Activated B cell treated with CpG ODN at 0.5 μM for 24 hours (primary cell): ENCODE data around the gene STUB1. TPM values are rescaled to one million over a fixed set of nuclear protein-coding genes. Genes with fewer than 3 reads are reported as not detected.
A peak's percentile ranks its signal among the peaks of the same experiment; 100 is the strongest.

Source experiments
- ATAC-seq: fragments of 200-7000 bp; cut with Tn5 transposase; one replicate; pipeline ENCODE4 v1.10.0; 2021; ENCODE audit warnings: low read depth, mild to moderate bottlenecking, moderate library complexity
- CTCF ChIA-PET: fragments of 350-600 bp; sonication (Branson Sonifier 250); formaldehyde crosslinking; loops from one replicate; lab custom pipeline; 2021; ENCODE audit warnings: antibody characterized with exemption; lab: Charles Lee
- POLR2A ChIA-PET: fragments of 350-600 bp; sonication (Branson Sonifier 250); formaldehyde crosslinking; loops from one replicate; lab custom pipeline; 2021; ENCODE audit warnings: antibody characterized with exemption; lab: Charles Lee
- DNase-seq: peaks from one replicate; pipeline ENCODE4 v3.0.0; 2022
- H3K27ac Mint-ChIP-seq: one replicate; pipeline ENCODE4 v1.8.0; 2020; ENCODE audit warnings: mixed read lengths
- H3K27me3 Mint-ChIP-seq: one replicate; pipeline ENCODE4 v1.8.0; 2021; ENCODE audit warnings: mixed read lengths
- H3K36me3 Mint-ChIP-seq: one replicate; pipeline ENCODE4 v1.8.0; 2021; ENCODE audit warnings: low read depth, mixed read lengths
- H3K4me1 Mint-ChIP-seq: one replicate; pipeline ENCODE4 v1.8.0; 2021; ENCODE audit warnings: mixed read lengths
- H3K4me3 Mint-ChIP-seq: one replicate; pipeline ENCODE4 v1.8.0; 2020; ENCODE audit warnings: mild to moderate bottlenecking, mixed read lengths
- H3K9me3 Mint-ChIP-seq: one replicate; pipeline ENCODE4 v1.8.0; 2020; ENCODE audit warnings: mixed read lengths
- CTCF ChIP-seq: fragments of 200-600 bp; IDR thresholded peaks from one replicate; pipeline ENCODE4 v1.8.0; 2022; ENCODE audit warnings: antibody characterized with exemption, mild to moderate bottlenecking
- intact Hi-C: fragments of 100-400 bp; cut with micrococcal nuclease; formaldehyde crosslinking; loops from one replicate; pipeline ENCODE4 v1.15.1; 2024
- total RNA-seq: library from RNA; stranded (reverse); gene quantifications from 2 replicates; pipeline ENCODE4 v1.2.3, GENCODE V29; 2022

STUB1 gene
- total RNA-seq, 1 donor from 2014 or later, result 81.2 TPM

- peaks cover 6% of the 10 kb centered on the region for H3K36me3 Mint-ChIP-seq
- POLR2A ChIA-PET, result interaction anchor here (0.5 to 2.0 kb wide), 17 partner anchors 12 to 1519 kb away, joined by 3 to 14 read pairs (median 4); partner anchors contain the start of genes CAPN15, NHLRC4, PGAP6 and PIGQ
Observed at GRCh38 chr16:636206-637080, 43.8 kb upstream of the STUB1 start, which contains the start of gene METTL26. Gene METTL26 (minus strand): TSS chr16:636305. CDS start chr16:636290, 15 bp downstream.

GRCh38 chr16:637081-638018 is 42.9 kb upstream of the STUB1 start:
- intact Hi-C loops, result loop anchor here (2.0 kb wide), 1 partner anchor 23 kb away; no protein-coding TSS in a partner anchor
- peak overlapping the region; percentile 97 for H3K27ac Mint-ChIP-seq
- no peaks in the 10 kb centered on the region for H3K9me3 Mint-ChIP-seq
- H3K4me3 Mint-ChIP-seq, result peak overlapping the region; percentile 95
- H3K36me3 Mint-ChIP-seq, result peaks cover 6% of the 10 kb centered on the region
- no peaks in the 10 kb centered on the region for H3K27me3 Mint-ChIP-seq
- CTCF ChIA-PET, result no interaction called here
- ATAC-seq (peak; percentile 70), DNase-seq (no peak)
- peaks cover 30% of the 10 kb centered on the region for H3K4me1 Mint-ChIP-seq
- no peak for TF ChIP-seq CTCF
- POLR2A ChIA-PET, result interaction anchor here (0.5 to 2.0 kb wide), 10 partner anchors 11 to 255 kb away, joined by 3 to 14 read pairs (median 8); partner anchors contain the start of genes PGAP6, RHOT2, STUB1 and WDR90

More at GRCh38 chr16:636206-637080, 43.8 kb upstream of the STUB1 start, which contains the start of gene METTL26:
- Mint-ChIP-seq H3K4me1 (peaks cover 30% of the 10 kb centered on the region), H3K9me3 (no peaks in the 10 kb centered on the region), H3K27me3 (no peaks in the 10 kb centered on the region), H3K4me3 (peak within 1 kb of the TSS; percentile 95), H3K27ac (peak within 1 kb of the TSS; percentile 97)
- TF ChIP-seq CTCF, result no peak
- DNase-seq (peak; percentile 91), ATAC-seq (peak; percentile 82)
- intact Hi-C loops, result loop anchor here (1.0 to 2.0 kb wide), 9 partner anchors 13 to 235 kb away; partner anchors contain the start of genes CAPN15, DECR2, JMJD8 and PIGQ
- CTCF ChIA-PET, result interaction anchor here (1.2 kb wide), 1 partner anchor 57 kb away, joined by 3 read pairs; no protein-coding TSS in a partner anchor

GRCh38 chr16:638034-638543 is 42.1 kb upstream of the STUB1 start:
- H3K27ac Mint-ChIP-seq, result no peak overlapping the region

GRCh38 chr16:638836-639235 is 41.4 kb upstream of the STUB1 start:
- H3K27ac Mint-ChIP-seq, result peak overlapping the region; percentile 53
- TF ChIP-seq CTCF, result no peak
- H3K27me3 Mint-ChIP-seq, result no peaks in the 10 kb centered on the region
- no peaks in the 10 kb centered on the region for H3K9me3 Mint-ChIP-seq
- POLR2A ChIA-PET, result no interaction called here
- peaks cover 36% of the 10 kb centered on the region for H3K4me1 Mint-ChIP-seq
- CTCF ChIA-PET, result no interaction called here
- intact Hi-C loops, result no loop called here
- no peak for ATAC-seq
- H3K4me3 Mint-ChIP-seq, result peak overlapping the region; percentile 11
- H3K36me3 Mint-ChIP-seq, result peaks cover 6% of the 10 kb centered on the region
- no peak for DNase-seq

More at GRCh38 chr16:638034-638543, 42.1 kb upstream of the STUB1 start:
- H3K9me3 Mint-ChIP-seq, result no peaks in the 10 kb centered on the region
- peaks cover 34% of the 10 kb centered on the region for H3K4me1 Mint-ChIP-seq
- no peaks in the 10 kb centered on the region for H3K27me3 Mint-ChIP-seq
- no peak for DNase-seq
- CTCF ChIA-PET, result no interaction called here
- ATAC-seq, result no peak
- no peak overlapping the region for H3K4me3 Mint-ChIP-seq
- no peak for TF ChIP-seq CTCF
- intact Hi-C loops, result no loop called here
- POLR2A ChIA-PET, result interaction anchor here (0.7 kb wide), 1 partner anchor 69 kb away, joined by 3 read pairs; no protein-coding TSS in a partner anchor
- peaks cover 6% of the 10 kb centered on the region for H3K36me3 Mint-ChIP-seq
